Osteocyte (in vitro differentiated cells): ENCODE measurements around the gene UBE2U. TPM values are rescaled to one million over a fixed set of nuclear protein-coding genes. Genes with fewer than 3 reads are reported as not detected.

Source experiments
- DNase-seq: peaks from one replicate; pipeline ENCODE4 v3.0.0; 2021; ENCODE audit warnings: mixed read lengths; ENCODE audit not compliant: unreplicated experiment; ENCODE audit errors: extremely low spot score
- H3K27ac Mint-ChIP-seq: one replicate; pipeline ENCODE4 v1.8.0; 2021; ENCODE audit warnings: mild to moderate bottlenecking, mixed read lengths; ENCODE audit not compliant: unreplicated experiment
- H3K27me3 Mint-ChIP-seq: one replicate; pipeline ENCODE4 v1.8.0; 2021; ENCODE audit warnings: mixed read lengths; ENCODE audit not compliant: unreplicated experiment
- H3K36me3 Mint-ChIP-seq: one replicate; pipeline ENCODE4 v1.8.0; 2021; ENCODE audit warnings: mixed read lengths; ENCODE audit not compliant: unreplicated experiment
- H3K4me1 Mint-ChIP-seq: one replicate; pipeline ENCODE4 v1.8.0; 2021; ENCODE audit warnings: mixed read lengths; ENCODE audit not compliant: unreplicated experiment
- H3K4me3 Mint-ChIP-seq: one replicate; pipeline ENCODE4 v1.8.0; 2021; ENCODE audit warnings: mild to moderate bottlenecking, moderate library complexity, mixed read lengths; ENCODE audit not compliant: unreplicated experiment
- H3K9me3 Mint-ChIP-seq: one replicate; pipeline ENCODE4 v1.8.0; 2021; ENCODE audit warnings: mixed read lengths; ENCODE audit not compliant: unreplicated experiment
- total RNA-seq: library from RNA; stranded (reverse); gene quantifications from 2 replicates; pipeline ENCODE4 v1.2.1, GENCODE V29; 2021
- TF ChIP-seq, protein P1 (sequence below): fragments of 200-600 bp; sonication (generic); IDR thresholded peaks from 2 replicates; pipeline ENCODE4 v1.5.0; 2021; ENCODE audit warnings: antibody characterized with exemption, mild to moderate bottlenecking, moderate library complexity

The UBE2U gene
- total RNA-seq, 1 donor from 2014 or later, result not detected

DNA sequence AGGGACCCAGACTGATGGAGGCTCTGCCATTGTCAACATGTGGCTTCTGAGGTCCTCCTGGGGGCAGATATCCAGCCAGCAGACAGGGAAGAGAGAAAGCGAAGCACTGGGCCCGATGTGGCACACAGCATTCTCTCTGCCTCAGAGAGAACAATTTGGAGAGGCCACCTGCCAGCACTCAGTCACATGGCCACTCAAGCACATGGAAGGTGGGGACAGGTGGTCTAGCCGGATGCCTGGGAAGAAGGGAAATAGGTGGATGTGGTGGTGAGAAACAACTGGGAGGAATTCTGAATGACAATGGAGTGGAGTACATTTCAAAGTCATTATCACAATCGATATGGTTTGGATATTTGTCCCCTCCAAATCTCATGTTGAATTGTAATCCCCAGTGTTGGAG, 109.0 kb downstream of the UBE2U start:
- no peaks in the 10 kb centered on the region for H3K36me3 Mint-ChIP-seq
- no peaks in the 10 kb centered on the region for H3K4me1 Mint-ChIP-seq
- no peaks in the 10 kb centered on the region for H3K9me3 Mint-ChIP-seq
- TF ChIP-seq, protein P1, sequence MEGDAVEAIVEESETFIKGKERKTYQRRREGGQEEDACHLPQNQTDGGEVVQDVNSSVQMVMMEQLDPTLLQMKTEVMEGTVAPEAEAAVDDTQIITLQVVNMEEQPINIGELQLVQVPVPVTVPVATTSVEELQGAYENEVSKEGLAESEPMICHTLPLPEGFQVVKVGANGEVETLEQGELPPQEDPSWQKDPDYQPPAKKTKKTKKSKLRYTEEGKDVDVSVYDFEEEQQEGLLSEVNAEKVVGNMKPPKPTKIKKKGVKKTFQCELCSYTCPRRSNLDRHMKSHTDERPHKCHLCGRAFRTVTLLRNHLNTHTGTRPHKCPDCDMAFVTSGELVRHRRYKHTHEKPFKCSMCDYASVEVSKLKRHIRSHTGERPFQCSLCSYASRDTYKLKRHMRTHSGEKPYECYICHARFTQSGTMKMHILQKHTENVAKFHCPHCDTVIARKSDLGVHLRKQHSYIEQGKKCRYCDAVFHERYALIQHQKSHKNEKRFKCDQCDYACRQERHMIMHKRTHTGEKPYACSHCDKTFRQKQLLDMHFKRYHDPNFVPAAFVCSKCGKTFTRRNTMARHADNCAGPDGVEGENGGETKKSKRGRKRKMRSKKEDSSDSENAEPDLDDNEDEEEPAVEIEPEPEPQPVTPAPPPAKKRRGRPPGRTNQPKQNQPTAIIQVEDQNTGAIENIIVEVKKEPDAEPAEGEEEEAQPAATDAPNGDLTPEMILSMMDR, result no peak
- no peak overlapping the region for H3K27ac Mint-ChIP-seq
- DNase-seq, result no peak
- no peak overlapping the region for H3K4me3 Mint-ChIP-seq
- H3K27me3 Mint-ChIP-seq, result peaks cover 23% of the 10 kb centered on the region

DNA sequence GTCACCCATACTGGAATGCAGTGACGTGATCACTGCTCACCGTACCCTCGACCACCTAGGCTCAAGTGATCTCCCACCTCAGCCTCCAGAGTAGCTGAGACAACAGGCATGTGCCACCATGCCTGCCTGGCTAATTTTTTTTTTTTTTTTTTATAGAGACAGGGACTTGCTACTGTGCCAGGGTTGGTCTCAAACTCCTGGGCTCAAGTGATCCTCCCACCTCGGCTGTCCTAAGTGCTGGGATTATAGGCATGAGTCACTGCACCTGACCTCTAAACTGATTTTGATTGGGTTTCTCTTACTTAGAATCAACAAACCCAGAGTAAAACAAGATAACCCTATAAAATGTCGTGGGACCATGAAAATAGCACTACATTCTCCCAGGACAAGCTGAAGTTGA, 112.0 kb downstream of the UBE2U start:
- Mint-ChIP-seq H3K9me3 (no peaks in the 10 kb centered on the region), H3K27me3 (peaks cover 12% of the 10 kb centered on the region), H3K27ac (no peak overlapping the region), H3K36me3 (no peaks in the 10 kb centered on the region), H3K4me3 (no peak overlapping the region), H3K4me1 (no peaks in the 10 kb centered on the region)
- TF ChIP-seq, protein P1, result no peak
- DNase-seq, result no peak
